Endometrial microvascular endothelial cells (primary cell): ENCODE data around the gene CDC42EP3. TPM values are rescaled to one million over a fixed set of nuclear protein-coding genes. Genes with fewer than 3 reads are reported as not detected.

Experiments used
- in situ Hi-C: cut with HindIII; loops from 2 replicates; pipeline ENCODE4 v1.10.0; 2017; ENCODE audit warnings: low sequenced_read_pairs, low pct_unique_long_range_greater_than_20kb; ENCODE audit errors: inconsistent ontology term
- total RNA-seq: library from RNA; depleted of rRNA; stranded (reverse); fragments of >200 nt; gene quantifications from one replicate; pipeline ENCODE4 v1.2.3, GENCODE V29; 2015; ENCODE audit errors: inconsistent ontology term

CDC42EP3 gene
- total RNA-seq, 1 donor from 2014 or later, result 40.1 TPM

- in situ Hi-C loops, result no loop called here
Observed at GRCh38 chr2:37664231-37664643, 7.2 kb downstream of the CDC42EP3 start.

DNA sequence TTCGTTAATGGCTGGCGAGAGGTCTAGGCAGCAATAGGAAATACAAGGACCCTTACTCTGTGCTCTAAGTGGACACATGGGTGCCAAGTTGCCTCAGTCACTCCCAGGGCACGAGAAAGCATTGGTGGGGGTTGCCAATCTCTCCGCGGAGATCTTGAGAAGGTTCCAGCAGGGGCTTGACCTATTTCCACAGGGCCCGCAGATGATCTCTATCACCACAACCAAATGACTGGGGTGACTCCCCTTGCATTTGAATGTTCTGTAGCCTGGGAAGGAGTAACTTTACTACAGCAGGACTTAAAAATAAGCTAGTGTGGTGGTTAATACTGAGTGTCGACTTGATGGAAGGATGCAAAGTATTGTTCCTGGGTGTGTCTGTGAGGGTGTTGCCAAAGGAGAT, 8.1 kb downstream of the CDC42EP3 start:
- in situ Hi-C loops, result no loop called here

DNA sequence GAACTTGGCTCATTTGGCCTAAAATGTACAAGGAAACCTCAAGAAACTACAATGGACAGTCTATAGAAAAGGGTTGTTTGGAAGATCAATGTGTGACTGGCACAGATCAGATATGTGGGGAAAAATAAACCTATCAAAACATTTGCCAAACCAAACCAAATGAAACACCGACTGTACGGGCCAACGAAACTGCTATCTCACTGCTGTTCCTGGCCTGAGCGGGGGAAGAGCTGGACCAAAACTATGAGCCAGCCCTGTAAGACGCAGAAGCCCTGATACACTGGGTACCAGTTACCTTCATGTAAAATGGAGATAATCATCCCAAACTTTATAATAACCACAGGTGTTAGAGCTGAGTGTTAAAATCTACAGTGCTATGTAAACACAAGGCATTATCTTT, 11.7 kb downstream of the CDC42EP3 start:
- in situ Hi-C loops, result no loop called here

- in situ Hi-C loops, result no loop called here
Observed at GRCh38 chr2:37658682-37659081, 12.8 kb downstream of the CDC42EP3 start.

- in situ Hi-C loops, result no loop called here
Observed at GRCh38 chr2:37657471-37657870, 14.0 kb downstream of the CDC42EP3 start.

DNA sequence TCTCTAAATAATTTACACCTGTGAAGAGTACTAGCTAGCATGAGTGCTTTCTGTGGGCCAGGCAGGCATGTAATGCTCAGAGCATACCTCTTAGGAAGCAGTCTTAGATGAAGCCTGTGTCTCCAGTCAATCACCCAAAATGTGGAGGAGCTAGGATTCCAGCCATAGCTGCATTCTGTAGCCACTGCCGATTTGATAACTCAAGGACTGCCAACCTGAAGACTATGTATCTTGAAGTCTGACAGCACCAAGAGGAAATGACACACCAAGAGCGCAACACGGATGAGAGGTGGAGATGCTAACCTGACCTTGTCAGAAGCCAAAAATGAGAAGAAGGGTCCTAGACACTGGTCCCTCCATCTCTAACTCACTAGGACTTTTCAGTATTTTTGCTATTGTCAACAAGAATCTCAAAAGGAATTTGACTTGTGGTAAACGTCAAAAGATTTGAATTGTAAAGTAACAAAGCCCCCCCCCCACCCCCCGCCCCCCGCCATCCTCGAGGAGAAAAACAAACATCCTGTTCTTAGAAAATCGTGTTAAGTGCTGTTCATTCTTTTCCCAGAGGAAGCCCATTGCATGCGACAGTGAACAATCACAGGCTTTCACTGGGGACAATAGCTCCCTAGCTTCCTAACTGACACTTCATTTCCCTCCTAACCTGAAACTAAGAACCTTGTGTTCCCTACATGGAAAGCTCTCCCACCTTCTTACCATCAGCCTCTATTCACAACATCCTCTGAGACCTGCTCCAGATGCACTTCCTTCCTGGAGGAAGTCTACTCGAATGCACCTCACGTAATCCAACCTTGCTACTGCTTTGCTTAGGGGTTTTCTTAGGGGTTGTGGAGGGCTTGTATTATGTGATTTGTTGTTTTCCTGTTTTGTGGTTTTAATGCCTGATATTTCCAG, 14.7 kb downstream of the CDC42EP3 start:
- in situ Hi-C loops, result no loop called here

DNA sequence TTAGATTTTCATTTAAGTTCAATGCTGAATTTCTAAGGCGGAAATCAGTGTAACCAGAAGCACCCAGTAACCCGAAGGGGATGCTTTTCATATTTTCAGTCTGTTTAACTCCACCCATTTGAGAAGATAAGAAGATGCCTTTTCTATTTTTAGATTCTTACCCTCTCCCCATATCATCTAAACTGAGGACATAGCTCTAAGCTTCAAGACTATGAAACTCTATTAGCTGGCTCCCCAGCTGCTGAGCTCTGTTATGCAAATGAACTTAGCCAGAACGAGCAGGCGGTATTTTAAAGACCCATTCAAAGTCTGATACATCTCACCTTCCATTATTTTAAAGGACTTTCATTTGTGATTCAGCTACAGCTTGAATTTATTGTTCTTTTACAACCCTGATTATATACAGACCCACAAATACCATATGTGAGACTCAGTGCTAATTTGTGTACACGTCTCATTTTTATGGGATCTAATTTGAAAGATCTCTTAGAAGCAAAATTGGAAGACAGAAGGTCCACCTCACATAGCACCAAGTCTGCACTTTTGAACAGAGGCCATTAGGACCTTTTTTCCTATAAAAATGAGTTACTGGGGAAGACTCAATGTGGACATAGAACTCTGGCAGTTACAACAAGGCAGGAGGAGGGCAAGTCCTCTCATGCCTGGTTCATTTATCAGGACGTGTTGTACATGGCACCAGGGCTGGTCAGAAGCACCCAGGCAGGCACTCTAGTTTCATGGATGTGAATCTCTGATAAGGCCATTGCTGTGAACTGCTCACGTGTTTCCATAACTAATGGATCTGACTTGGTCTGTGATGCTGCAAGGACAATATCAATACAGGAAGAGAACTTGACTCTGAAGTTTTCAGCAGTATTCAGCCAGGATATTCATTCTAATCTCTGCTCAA, 16.3 kb downstream of the CDC42EP3 start:
- in situ Hi-C loops, result no loop called here

GRCh38 chr2:37654419-37654818, 17.0 kb downstream of the CDC42EP3 start:
- in situ Hi-C loops, result no loop called here

DNA sequence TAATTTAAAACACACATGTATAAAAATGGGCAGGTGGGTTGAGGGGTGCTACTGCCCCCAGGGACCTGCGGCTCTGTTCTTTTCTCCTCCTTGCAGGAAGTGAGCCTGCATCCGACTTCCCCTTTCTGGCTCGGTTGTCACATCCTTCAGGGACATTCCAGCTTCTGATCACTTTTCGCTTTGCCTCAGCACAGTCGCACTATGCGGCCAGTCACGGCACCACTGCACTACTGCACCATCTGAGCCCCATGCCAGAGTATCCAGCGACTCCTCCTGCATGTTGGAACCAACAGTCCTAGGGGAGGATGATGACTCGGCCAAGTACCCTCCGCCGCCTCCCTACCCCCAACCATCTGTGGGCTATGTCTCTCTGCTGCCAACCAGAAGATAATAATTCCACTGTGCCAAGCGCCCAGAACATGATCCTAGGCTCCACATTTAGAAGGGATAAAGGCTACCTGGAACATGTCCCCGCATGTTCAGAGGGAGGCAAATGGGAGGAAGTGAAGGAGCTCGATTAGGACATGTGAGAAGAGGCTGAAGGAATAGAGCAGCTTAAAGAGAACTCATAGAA, 17.6 kb downstream of the CDC42EP3 start:
- in situ Hi-C loops, result no loop called here

GRCh38 chr2:37653093-37653492, 18.3 kb downstream of the CDC42EP3 start:
- in situ Hi-C loops, result no loop called here

GRCh38 chr2:37652199-37652640, 19.2 kb downstream of the CDC42EP3 start:
- in situ Hi-C loops, result no loop called here

DNA sequence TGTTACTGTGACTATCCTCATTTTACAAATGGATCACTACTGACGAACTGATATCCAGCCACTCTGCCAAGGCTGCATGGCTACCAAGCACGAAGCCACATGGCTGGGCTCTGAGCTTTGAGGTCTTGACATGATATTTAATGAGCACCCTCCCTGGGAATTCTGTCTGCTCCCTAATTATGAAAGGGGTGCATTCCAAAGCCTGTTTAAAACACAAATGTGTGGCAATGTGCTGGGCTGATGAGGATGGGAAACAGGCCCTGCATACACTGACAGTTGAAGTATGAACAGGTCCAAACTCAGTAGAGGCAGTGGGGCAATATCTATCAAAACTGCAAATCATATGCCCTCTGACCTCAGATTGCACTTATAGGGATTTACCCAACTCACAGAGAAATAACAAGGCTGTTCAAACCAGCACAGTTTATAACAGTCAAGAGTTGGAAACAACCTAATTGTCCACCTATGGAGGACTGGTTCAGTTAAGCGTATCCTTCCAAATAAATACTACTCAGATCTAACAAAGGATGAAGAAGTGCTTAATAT, 20.8 kb downstream of the CDC42EP3 start:
- in situ Hi-C loops, result no loop called here

DNA sequence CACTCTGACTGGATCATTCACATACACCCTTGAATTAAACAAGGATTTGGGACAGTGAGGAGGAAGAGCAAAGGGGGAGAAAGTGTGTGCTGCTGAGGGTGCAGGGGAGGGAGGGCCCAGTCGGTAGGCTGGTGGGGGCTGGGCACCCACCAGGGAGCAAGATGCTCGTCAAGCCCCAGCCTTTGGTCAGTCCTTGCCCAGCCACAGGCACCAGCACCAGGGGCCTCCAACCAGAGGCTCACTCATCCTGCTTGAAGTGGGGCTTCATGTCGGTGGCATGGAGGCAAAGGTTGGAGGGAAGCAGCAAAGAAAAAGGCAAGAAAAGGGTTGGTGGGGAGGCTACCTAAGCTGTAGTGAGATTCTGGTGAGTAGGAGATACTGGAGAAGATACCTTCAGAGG, 21.9 kb downstream of the CDC42EP3 start:
- in situ Hi-C loops, result no loop called here

DNA sequence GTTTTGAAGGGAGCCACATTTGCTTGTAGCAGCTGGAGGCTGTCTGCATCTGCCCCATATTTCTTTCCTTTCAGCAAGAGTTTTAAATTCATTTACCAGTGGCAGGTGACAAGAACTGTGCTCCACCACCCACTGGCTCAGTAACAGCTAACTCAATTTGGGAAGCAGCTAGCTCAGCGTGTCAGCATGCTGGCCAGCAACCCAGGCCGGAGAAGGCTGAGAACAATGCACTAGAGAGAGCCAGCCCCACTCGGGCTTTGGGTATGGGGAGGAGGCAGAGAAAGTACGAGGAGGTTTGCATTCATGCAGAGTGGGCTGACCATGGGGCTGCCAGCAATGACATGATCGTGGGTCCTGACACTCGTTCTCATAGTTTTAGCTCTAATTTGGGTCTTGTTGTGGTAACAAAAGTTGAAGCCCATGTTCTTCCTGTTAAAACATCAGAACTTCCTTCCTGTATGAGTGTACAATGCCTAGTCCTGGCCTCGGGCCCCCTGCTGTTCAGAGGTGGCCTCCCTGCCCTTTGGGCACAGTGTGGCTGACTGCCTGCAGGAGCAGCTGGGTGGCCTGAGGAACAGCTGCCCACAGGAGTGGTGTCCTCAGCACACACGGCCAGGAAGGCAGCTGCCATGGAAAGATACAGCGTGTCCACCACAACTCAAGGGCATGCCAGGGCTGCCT, 23.0 kb downstream of the CDC42EP3 start:
- in situ Hi-C loops, result no loop called here

DNA sequence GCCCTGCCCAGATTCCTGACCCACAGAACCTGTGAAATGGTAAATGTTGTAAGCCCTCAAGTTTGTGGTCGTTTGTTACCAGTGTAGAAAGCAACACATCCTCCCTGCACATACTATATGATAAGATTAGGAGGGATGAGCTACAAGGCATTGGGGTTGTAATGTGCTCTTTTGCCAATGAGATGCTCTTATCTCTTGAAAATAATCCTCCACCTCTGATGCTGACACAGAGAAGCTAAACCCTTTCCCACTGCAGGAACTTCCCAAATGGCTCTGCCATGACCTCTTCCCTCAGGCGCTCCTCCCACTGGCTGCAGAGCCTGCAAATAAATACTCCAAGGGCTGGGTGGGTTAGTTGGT, 23.5 kb downstream of the CDC42EP3 start:
- in situ Hi-C loops, result no loop called here

- in situ Hi-C loops, result no loop called here
Observed at GRCh38 chr2:37645836-37646235, 25.6 kb downstream of the CDC42EP3 start.

GRCh38 chr2:37645362-37645761, 26.1 kb downstream of the CDC42EP3 start:
- in situ Hi-C loops, result no loop called here

DNA sequence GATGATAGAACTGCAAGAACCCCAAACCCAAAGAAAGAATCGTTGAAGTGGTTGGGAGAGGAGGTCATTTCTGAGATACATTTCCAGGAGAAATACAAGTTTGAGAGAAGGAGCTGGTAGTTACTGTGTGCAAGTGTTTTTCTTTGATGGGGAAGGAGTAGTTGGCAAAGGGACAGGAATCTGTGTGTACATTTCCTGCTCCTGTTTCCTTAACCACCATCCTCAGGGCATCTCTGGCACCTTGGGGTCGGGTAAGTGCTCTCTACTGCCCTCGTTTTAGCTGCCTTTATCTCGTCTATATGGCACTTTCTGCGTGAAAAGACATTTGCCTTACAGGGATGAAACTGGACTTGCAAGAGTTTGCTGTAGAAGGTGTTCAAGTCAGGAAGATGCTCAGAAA, 27.3 kb downstream of the CDC42EP3 start:
- in situ Hi-C loops, result no loop called here

- in situ Hi-C loops, result no loop called here
Observed at GRCh38 chr2:37643730-37644078, 27.7 kb downstream of the CDC42EP3 start.
